Measurements from ENCODE around the gene TUBGCP3. TPM values are rescaled to one million over a fixed set of nuclear protein-coding genes. Genes with fewer than 3 reads are reported as not detected.

The TUBGCP3 gene
- total and polyA plus RNA-seq, 9 of the 15 experiments (the other 6 are each of a cell fraction or from before 2014, with no cell fraction given): 3.0 to 24.8 (median 15.2) TPM

DNA sequence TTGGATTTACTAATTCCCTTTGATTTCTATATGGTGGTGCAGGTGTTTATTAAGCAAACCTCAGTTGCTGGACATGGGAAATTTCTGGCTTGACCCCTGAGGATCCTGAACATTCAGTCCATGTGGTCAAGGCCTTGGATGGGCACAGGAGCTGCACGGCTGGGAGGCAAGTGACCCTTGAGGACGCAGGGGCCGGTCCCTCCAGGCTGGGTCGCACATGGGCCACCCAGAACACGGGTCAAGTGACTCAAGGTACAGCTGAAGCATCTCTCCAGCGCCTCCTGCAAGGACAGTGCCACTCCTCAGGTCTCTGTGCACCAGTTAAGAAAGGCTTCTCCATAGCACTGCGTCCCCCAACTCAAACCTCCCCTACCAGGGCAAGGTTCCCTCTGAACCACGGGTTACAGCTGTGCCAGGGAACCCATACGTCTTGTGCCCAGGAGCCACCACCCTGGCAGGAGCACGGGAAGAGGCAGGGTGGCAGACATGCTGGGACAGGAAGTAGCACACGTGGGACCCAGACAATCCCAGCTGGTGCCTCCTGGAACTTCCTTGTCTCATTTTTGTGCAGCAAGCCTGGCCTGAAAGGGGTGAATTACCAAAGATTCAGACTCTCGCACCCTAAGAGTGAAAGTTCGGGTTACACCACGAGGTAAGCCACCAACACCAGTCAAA lies 118.7 kb downstream of the TUBGCP3 start (continued):
- no peak for TF ChIP-seq RREB1 (CRISPR knock-in tag; IDR thresholded peaks at IDR 0.05)
- TF ChIP-seq YY1 (IDR thresholded peaks at IDR 0.05; ENCODE audit: borderline replicate concordance in 1 of 3, control insufficient read depth in 1 of 3, extremely low read depth in 1 of 3, insufficient read depth in 3 of 3, insufficient read length in 1 of 3, insufficient replicate concordance in 2 of 3, low read depth in 1 of 3, low read length in 2 of 3): no peak
- TF ChIP-seq MYNN (IDR thresholded peaks at IDR 0.05): no peak
- TF ChIP-seq MYNN (CRISPR knock-in tag; IDR thresholded peaks at IDR 0.05): no peak
- no peak for TF ChIP-seq MXI1 (IDR thresholded peaks at IDR 0.05; ENCODE audit: low read depth, low read length)
- no peak for TF ChIP-seq NRF1 (conservative IDR thresholded peaks at IDR 0.05 in 1 of 2, IDR thresholded peaks at IDR 0.05 in 1 of 2)
- no peak for TF ChIP-seq ELF1 (tag; IDR thresholded peaks at IDR 0.05)
- TF ChIP-seq MTF1 (CRISPR knock-in tag; IDR thresholded peaks at IDR 0.05; ENCODE audit: borderline replicate concordance): no peak
- TF ChIP-seq TRIM24 (IDR thresholded peaks at IDR 0.05): no peak
